MM.1S (cell line): ENCODE measurements around the gene RCN1.

Experiments used
- CTCF ChIP-seq: fragments of 300-600 bp; sonication (generic); IDR thresholded peaks from 2 replicates; pipeline ENCODE4 v1.5.1; 2016; ENCODE audit warnings: antibody characterized with exemption, low read length, mixed read lengths
- EZH2 ChIP-seq: fragments of 300-600 bp; sonication (generic); optimal IDR thresholded peaks from 2 replicates; pipeline ENCODE3; 2017; ENCODE audit warnings: low read depth, mild to moderate bottlenecking, antibody characterized with exemption, low read length, mixed read lengths
- EZH2phosphoT487 ChIP-seq: fragments of 300-600 bp; sonication (generic); IDR thresholded peaks from 2 replicates; pipeline ENCODE4 v1.6.1; 2018; ENCODE audit warnings: antibody characterized with exemption, low read length

DNA sequence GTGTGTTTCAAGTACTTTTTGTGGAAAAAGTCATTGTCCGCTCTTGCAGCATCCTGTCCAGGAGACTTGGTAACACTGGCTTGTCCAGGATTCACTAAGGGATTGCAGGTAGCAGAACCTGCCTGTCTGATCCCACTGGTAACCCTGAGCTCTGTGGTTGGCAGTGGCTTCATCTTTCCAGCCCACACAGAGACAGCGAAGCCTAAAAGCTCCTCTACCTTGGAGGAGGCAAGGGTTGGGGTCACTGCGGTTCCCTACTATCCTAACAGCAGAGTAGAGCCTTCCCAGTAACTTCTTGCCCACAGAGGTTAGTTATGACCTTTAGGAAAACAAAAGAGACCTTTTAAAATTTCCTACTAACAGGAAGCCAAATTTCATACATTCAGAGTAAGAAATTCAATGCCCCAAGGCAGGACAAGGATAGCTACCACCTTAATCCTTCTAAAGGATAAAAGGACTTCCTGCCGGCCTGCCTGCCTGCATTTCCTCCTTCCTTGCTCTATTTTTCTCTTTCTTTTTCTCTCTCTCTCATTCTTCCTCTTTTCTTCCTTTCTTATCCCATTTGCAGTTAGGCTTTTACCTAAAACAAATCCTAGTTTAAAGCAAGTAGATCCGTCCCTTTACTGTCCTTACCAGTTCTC lies 8.4 kb upstream of the RCN1 start:
- TF ChIP-seq CTCF (no peak), EZH2 (no peak), EZH2phosphoT487 (no peak)
